Calu3 (cell line): ENCODE measurements around the gene PDLIM4. TPM values are rescaled to one million over a fixed set of nuclear protein-coding genes. Genes with fewer than 3 reads are reported as not detected.
A peak's percentile ranks its signal among the peaks of the same experiment; 100 is the strongest.

Source experiments
- BruUV-seq: library from RNA; stranded (reverse); fragments of 400-500 nt; replicated peaks from 2 replicates; lab custom pipeline; 2021; lab: Mats Ljungman, UMichigan
- CTCF ChIA-PET: fragments of 300-600 bp; sonication (Branson Sonifier 250); formaldehyde crosslinking; loops from one replicate; lab custom pipeline; 2022; ENCODE audit warnings: antibody characterized with exemption; lab: Charles Lee
- DNase-seq: peaks from one replicate; pipeline ENCODE4 v3.0.0; 2022
- H3K27ac Mint-ChIP-seq: one replicate; pipeline ENCODE4 v1.8.0; 2022; ENCODE audit warnings: mixed read lengths; ENCODE audit not compliant: unreplicated experiment
- H3K27me3 Mint-ChIP-seq: one replicate; pipeline ENCODE4 v1.8.0; 2022; ENCODE audit warnings: mixed read lengths; ENCODE audit not compliant: unreplicated experiment
- H3K36me3 Mint-ChIP-seq: one replicate; pipeline ENCODE4 v1.8.0; 2022; ENCODE audit warnings: mild to moderate bottlenecking, moderate library complexity, mixed read lengths; ENCODE audit not compliant: insufficient read depth, unreplicated experiment
- H3K4me1 Mint-ChIP-seq: one replicate; pipeline ENCODE4 v1.8.0; 2022; ENCODE audit warnings: mild to moderate bottlenecking, low read depth, mixed read lengths; ENCODE audit not compliant: unreplicated experiment
- H3K4me3 Mint-ChIP-seq: one replicate; pipeline ENCODE4 v1.8.0; 2022; ENCODE audit warnings: mild to moderate bottlenecking, low read depth, moderate library complexity, mixed read lengths; ENCODE audit not compliant: unreplicated experiment
- H3K9me3 Mint-ChIP-seq: one replicate; pipeline ENCODE4 v1.8.0; 2022; ENCODE audit warnings: low read depth, mixed read lengths; ENCODE audit not compliant: unreplicated experiment
- intact Hi-C: fragments of 100-400 bp; cut with micrococcal nuclease; formaldehyde crosslinking; loops from one replicate; pipeline ENCODE4 v1.10.0; 2022; ENCODE audit not compliant: unreplicated experiment
- total RNA-seq: library from RNA; stranded (reverse); gene quantifications from 2 replicates; pipeline ENCODE4 v1.2.3, GENCODE V29; 2022
- TF ChIP-seq, protein P1 (sequence below): fragments of 200-600 bp; IDR thresholded peaks from one replicate; pipeline ENCODE4 v1.8.0; 2022; ENCODE audit warnings: antibody characterized with exemption; ENCODE audit not compliant: unreplicated experiment

Gene PDLIM4
- total RNA-seq, 1 experiment from 2014 or later = 20.8 TPM

- CTCF ChIA-PET = interaction anchor here (1.0 to 1.5 kb wide), 3 partner anchors 11 to 98 kb away, joined by 3 to 5 read pairs (median 3); partner anchors contain the start of gene SLC22A5
- Mint-ChIP-seq H3K36me3 (no peaks in the 10 kb centered on the region), H3K27ac (no peak overlapping the region), H3K4me3 (no peak overlapping the region), H3K4me1 (peaks cover 29% of the 10 kb centered on the region), H3K27me3 (no peaks in the 10 kb centered on the region), H3K9me3 (no peaks in the 10 kb centered on the region)
- TF ChIP-seq, protein P1, sequence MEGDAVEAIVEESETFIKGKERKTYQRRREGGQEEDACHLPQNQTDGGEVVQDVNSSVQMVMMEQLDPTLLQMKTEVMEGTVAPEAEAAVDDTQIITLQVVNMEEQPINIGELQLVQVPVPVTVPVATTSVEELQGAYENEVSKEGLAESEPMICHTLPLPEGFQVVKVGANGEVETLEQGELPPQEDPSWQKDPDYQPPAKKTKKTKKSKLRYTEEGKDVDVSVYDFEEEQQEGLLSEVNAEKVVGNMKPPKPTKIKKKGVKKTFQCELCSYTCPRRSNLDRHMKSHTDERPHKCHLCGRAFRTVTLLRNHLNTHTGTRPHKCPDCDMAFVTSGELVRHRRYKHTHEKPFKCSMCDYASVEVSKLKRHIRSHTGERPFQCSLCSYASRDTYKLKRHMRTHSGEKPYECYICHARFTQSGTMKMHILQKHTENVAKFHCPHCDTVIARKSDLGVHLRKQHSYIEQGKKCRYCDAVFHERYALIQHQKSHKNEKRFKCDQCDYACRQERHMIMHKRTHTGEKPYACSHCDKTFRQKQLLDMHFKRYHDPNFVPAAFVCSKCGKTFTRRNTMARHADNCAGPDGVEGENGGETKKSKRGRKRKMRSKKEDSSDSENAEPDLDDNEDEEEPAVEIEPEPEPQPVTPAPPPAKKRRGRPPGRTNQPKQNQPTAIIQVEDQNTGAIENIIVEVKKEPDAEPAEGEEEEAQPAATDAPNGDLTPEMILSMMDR = no peak
- no TSS peak for BruUV-seq
- no peak for DNase-seq
- intact Hi-C loops = no loop called here
Measured at GRCh38 chr5:132271251-132272246, 14.1 kb downstream of the PDLIM4 start.

DNA sequence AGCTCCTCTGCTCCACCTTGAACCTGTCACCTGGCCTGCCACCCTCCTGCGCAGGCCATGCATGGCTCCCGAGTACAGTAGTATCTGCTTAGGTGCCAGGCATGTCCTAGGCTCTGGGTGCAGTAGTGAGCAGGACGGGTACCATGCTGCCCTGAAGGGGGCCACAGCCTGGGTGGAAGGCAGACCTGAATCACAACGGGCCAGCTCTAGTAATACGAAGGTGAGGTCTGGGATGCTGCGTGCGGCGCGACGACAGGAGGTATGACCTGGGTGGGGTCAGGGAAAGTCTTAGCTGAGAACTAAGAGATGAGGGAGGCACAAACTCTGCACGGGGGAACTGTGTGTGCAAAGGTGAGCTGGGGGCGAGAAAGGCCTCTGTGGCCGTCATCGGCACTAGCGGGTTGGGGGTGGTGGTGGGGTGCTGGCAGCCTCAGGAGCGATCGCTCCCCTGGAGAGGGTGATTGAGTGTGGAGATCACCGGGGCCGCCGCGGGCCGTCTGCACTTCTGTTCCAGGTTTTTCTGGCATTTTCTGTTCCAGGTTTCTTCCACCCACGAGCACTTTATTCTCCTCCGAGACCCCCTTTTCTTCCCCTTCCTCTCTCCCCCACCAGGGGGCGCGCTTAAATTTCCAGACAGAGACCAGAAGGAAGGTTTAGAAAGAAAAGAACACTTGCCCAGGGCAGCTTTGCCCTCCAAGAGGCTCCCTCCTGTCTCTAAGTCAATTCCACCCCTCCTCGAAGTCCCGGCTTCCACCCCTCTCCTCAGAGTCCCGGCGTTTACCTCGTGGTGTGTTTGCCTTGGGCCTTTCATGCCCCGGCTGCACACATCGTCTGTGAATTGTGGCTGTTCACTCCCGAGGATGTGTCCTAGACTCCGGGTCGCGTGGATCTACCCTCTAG, 15.1 kb downstream of the PDLIM4 start:
- Mint-ChIP-seq H3K4me1 (peaks cover 23% of the 10 kb centered on the region), H3K4me3 (peak overlapping the region; percentile 20), H3K9me3 (no peaks in the 10 kb centered on the region), H3K27ac (no peak overlapping the region), H3K36me3 (no peaks in the 10 kb centered on the region), H3K27me3 (no peaks in the 10 kb centered on the region)
- intact Hi-C loops = no loop called here
- BruUV-seq = no TSS peak
- CTCF ChIA-PET = interaction anchor here (1.0 to 1.5 kb wide), 4 partner anchors 10 to 97 kb away, joined by 3 to 5 read pairs (median 3); partner anchors contain the start of gene SLC22A5
- TF ChIP-seq, protein P1 = peak; percentile 92
- peak; percentile 86 for DNase-seq

DNA sequence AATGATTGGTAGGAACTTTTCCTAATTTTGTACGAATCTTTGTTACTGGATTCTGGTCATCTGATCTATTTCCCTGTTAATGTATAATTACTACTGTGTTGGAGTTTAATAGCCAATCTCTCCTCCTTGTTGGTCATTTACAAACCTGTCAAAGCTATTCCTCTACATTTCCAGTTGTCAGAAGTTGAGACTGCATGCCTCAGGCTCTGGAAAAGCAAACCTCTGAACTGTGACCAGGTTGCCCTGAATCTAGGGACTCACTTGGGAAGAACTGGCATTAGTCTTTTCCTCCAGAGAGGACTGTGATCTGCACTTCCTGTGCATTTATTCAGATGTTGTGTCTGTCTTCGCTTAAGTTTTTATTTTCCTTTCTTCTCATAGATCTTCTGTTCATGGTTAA, 16.1 kb downstream of the PDLIM4 start:
- no peak overlapping the region for H3K27ac Mint-ChIP-seq

More for the DNA sequence above, 16.1 kb downstream of the PDLIM4 start:
- DNase-seq = no peak
- no peak overlapping the region for H3K4me3 Mint-ChIP-seq
- CTCF ChIA-PET = no interaction called here
- no peaks in the 10 kb centered on the region for H3K27me3 Mint-ChIP-seq
- no TSS peak for BruUV-seq
- peaks cover 18% of the 10 kb centered on the region for H3K4me1 Mint-ChIP-seq
- TF ChIP-seq, protein P1 = no peak
- no peaks in the 10 kb centered on the region for H3K36me3 Mint-ChIP-seq
- intact Hi-C loops = no loop called here
- no peaks in the 10 kb centered on the region for H3K9me3 Mint-ChIP-seq
